ENCODE measurements around the gene AIFM2. TPM values are rescaled to one million over a fixed set of nuclear protein-coding genes. Genes with fewer than 3 reads are reported as not detected.
A peak's percentile ranks its signal among the peaks of the same experiment; 100 is the strongest.

Gene AIFM2
- total and polyA plus RNA-seq, 4 donors, result 5.0 to 20.3 (median 9.7) TPM

DNA sequence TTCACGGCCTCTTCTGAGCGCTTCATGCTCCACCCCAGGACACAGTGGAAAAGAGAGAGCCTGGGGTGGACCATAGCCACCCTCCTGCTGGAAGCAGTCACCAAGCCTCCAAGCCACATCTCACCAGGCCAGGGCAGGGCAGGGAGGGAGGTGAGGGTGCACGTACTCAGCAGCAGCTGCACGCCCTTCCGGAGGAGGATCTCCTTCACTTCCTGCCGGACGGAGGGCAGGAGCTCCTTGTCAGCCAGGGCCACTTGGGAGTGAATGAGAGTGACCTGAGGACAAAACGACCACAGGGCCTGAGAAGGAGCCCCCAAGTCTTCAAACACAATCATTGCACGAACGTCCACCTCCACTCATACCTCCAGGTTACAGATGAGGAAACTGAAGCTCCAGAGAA is 15.0 kb downstream of the AIFM2 start (continued):
- TF ChIP-seq CTCF (IDR thresholded peaks at IDR 0.05; ENCODE audit: low read depth, low read length, missing input control), result no peak
- TF ChIP-seq FOXA1 (IDR thresholded peaks at IDR 0.05), result no peak

DNA sequence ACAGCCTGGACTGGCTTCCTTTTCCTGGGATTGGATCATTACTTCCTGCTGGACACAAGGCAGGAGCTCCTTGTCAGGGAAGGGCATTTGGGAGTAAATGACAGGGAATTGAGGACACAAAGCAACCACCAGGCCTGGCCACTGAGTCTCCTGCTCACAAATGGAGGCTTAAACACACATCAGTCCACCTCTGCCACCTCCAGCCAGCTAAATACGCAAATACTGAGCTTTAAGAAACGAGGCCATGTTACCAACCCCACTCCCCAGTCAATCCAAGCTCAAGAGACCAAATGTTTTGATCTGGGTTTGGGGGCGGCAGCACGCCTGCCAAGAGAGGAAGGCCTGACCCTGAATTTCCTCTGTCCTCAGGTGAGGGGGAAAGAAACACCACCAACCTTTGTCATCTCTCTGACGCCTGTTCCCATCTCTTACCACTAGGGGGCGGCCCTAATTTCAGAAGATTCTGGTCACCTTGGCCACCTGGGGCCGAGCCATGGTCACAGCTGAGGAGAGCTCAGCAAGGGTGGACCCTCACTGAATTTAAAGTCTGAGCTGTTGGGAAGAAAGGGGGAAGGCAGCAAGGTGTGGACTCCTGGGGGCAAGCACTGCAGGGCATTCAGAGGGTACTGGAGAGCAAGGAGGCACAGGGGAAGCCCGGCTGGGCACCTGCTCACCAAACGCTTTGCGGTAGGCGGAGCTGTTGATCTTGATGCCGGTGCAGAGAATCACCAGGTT is 16.5 kb downstream of the AIFM2 start:
- Histone ChIP-seq H3K27ac (ENCODE audit: low read depth in 1 of 2, low read length in 2 of 2) (no peak overlapping the region), H3K36me3 (ENCODE audit: control insufficient read depth in 4 of 4, insufficient read depth in 3 of 4, low read depth in 1 of 4, low read length in 3 of 4) (peaks cover 3 to 37% (median 18%) of the 10 kb centered on the region in 4 donors), H3K9ac (ENCODE audit: low read depth in 1 of 2, low read length in 2 of 2) (no peak overlapping the region), H3K4me3 (ENCODE audit: low read depth in 1 of 3, low read length in 3 of 3) (no peak overlapping the region), H3K9me3 (ENCODE audit: control insufficient read depth in 4 of 4, low read length in 3 of 4) (no peaks in the 10 kb centered on the region), H3K4me1 (ENCODE audit: control insufficient read depth in 4 of 4, insufficient read depth in 4 of 4, low read length in 3 of 4) (peaks cover 0 to 6% (median 0%) of the 10 kb centered on the region in 4 donors), H3K27me3 (ENCODE audit: control insufficient read depth in 4 of 4, insufficient read depth in 4 of 4, low read length in 3 of 4) (no peaks in the 10 kb centered on the region)
- TF ChIP-seq HNF4A (conservative IDR thresholded peaks at IDR 0.05), result peak in 1 of 2 donors; percentile 8
- no peak for TF ChIP-seq SP1 (IDR thresholded peaks at IDR 0.05)
- no peak for TF ChIP-seq EGR1 (IDR thresholded peaks at IDR 0.05; ENCODE audit: low read depth in 2 of 2)
- peak; percentile 69 to 78 for TF ChIP-seq RAD21 (IDR thresholded peaks at IDR 0.05)
- peak in 1 of 2 donors; percentile 12 for TF ChIP-seq RXRA (IDR thresholded peaks at IDR 0.05)
- TF ChIP-seq CTCF (IDR thresholded peaks at IDR 0.05; ENCODE audit: low read depth, low read length, missing input control), result peak; percentile 75
- TF ChIP-seq GABPA (IDR thresholded peaks at IDR 0.05 in 1 of 2, conservative IDR thresholded peaks at IDR 0.05 in 1 of 2), result no peak
- peak; percentile 62 for DNase-seq (ENCODE audit: low spot score)
- 46% methylated on average over 12 of the region's 12 CpGs for WGBS

- Histone ChIP-seq H3K4me1 (ENCODE audit: control insufficient read depth in 4 of 4, insufficient read depth in 4 of 4, low read length in 3 of 4) (peaks cover 2 to 10% (median 4%) of the 10 kb centered on the region in 4 donors), H3K27me3 (ENCODE audit: control insufficient read depth in 4 of 4, insufficient read depth in 4 of 4, low read length in 3 of 4) (no peaks in the 10 kb centered on the region), H3K9me3 (ENCODE audit: control insufficient read depth in 4 of 4, low read length in 3 of 4) (no peaks in the 10 kb centered on the region), H3K9ac (ENCODE audit: low read depth in 1 of 2, low read length in 2 of 2) (no peak overlapping the region), H3K36me3 (ENCODE audit: control insufficient read depth in 4 of 4, insufficient read depth in 3 of 4, low read depth in 1 of 4, low read length in 3 of 4) (peaks cover 0 to 27% (median 15%) of the 10 kb centered on the region in 4 donors), H3K4me3 (ENCODE audit: low read depth in 1 of 3, low read length in 3 of 3) (no peak overlapping the region), H3K27ac (ENCODE audit: low read depth in 1 of 2, low read length in 2 of 2) (no peak overlapping the region)
- TF ChIP-seq, protein P1, sequence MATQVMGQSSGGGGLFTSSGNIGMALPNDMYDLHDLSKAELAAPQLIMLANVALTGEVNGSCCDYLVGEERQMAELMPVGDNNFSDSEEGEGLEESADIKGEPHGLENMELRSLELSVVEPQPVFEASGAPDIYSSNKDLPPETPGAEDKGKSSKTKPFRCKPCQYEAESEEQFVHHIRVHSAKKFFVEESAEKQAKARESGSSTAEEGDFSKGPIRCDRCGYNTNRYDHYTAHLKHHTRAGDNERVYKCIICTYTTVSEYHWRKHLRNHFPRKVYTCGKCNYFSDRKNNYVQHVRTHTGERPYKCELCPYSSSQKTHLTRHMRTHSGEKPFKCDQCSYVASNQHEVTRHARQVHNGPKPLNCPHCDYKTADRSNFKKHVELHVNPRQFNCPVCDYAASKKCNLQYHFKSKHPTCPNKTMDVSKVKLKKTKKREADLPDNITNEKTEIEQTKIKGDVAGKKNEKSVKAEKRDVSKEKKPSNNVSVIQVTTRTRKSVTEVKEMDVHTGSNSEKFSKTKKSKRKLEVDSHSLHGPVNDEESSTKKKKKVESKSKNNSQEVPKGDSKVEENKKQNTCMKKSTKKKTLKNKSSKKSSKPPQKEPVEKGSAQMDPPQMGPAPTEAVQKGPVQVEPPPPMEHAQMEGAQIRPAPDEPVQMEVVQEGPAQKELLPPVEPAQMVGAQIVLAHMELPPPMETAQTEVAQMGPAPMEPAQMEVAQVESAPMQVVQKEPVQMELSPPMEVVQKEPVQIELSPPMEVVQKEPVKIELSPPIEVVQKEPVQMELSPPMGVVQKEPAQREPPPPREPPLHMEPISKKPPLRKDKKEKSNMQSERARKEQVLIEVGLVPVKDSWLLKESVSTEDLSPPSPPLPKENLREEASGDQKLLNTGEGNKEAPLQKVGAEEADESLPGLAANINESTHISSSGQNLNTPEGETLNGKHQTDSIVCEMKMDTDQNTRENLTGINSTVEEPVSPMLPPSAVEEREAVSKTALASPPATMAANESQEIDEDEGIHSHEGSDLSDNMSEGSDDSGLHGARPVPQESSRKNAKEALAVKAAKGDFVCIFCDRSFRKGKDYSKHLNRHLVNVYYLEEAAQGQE (IDR thresholded peaks at IDR 0.05), result no peak
- no peak for TF ChIP-seq EGR1 (IDR thresholded peaks at IDR 0.05; ENCODE audit: low read depth in 2 of 2)
- no peak for TF ChIP-seq HNF4A (conservative IDR thresholded peaks at IDR 0.05)
- WGBS, result 96% methylated on average over 15 of the region's 15 CpGs
- DNase-seq (ENCODE audit: low spot score), result no peak
Measured at GRCh38 chr10:70114902-70115301, 17.7 kb downstream of the AIFM2 start.

All from liver (tissue), 9 donors.